SH-SY5Y (cell line): Measurements from ENCODE around the gene C15orf62.

Experiments
- GATA2 ChIP-seq: IDR thresholded peaks from 2 replicates; pipeline ENCODE4 v1.6.1; 2011; ENCODE audit warnings: mild to moderate bottlenecking, low read depth, low read length
- GATA3 ChIP-seq: IDR thresholded peaks from 2 replicates; pipeline ENCODE4 v1.6.1; 2011; ENCODE audit warnings: low read depth, mild to moderate bottlenecking, low read length, moderate library complexity

DNA sequence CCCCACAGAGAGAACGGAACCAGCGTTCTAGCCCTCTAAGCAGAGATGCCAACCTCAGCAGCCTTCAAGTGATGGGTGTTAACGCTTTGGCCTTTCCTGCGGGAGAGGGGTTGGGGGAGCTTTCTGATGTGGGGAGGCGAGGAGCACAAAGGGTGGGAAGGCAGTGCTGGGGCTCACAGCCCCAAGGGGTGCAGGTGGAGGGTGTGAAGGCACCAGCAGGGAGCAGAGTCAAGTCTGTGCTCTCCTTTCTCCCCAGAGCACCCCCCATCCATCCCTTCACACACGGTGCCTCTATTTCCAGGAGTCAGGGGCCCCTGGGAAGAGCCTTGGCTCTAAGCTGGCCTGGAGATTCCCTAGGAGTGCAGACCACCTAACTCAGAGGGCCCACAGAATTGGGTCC is 4.1 kb downstream of the C15orf62 start:
- TF ChIP-seq GATA3: no peak
- TF ChIP-seq GATA2: no peak
